ENCODE measurements around the gene C14orf180. TPM values are rescaled to one million over a fixed set of nuclear protein-coding genes. Genes with fewer than 3 reads are reported as not detected.

C14orf180 gene
- total and polyA plus RNA-seq, 2 experiments from 2014 or later = not detected

- no peaks in the 10 kb centered on the region for H3F3A ChIP-seq (ENCODE audit: insufficient read depth)
- peaks cover 5% of the 10 kb centered on the region for H3K27me3 ChIP-seq (replicated peaks; ENCODE audit: insufficient read depth)
- WGBS, 2 experiments (ENCODE audit: low coverage in 1 of 2, low lambda C conversion rate in 2 of 2, missing lambda C conversion rate in 2 of 2) = 20% methylated on average over 18 to 25 of the region's 26 CpGs
- no peaks in the 10 kb centered on the region for H3K4me1 ChIP-seq (ENCODE audit: insufficient read depth)
- DNase-seq = peak; percentile 21
- no peak overlapping the region for H3K9ac ChIP-seq
- TF ChIP-seq EZH2 (IDR thresholded peaks at IDR 0.05; ENCODE audit: insufficient read depth, poor library complexity, severe bottlenecking) = no peak
- no peaks in the 10 kb centered on the region for H3K36me3 ChIP-seq (ENCODE audit: low read depth)
- H3K9me3 ChIP-seq (ENCODE audit: low read depth) = no peaks in the 10 kb centered on the region
- H3K4me2 ChIP-seq (ENCODE audit: unreplicated experiment) = no peak overlapping the region
- no peaks in the 10 kb centered on the region for H3K9me2 ChIP-seq (ENCODE audit: insufficient read depth)
- no peak overlapping the region for H2AFZ ChIP-seq
- H3K4me3 ChIP-seq = no peak overlapping the region
- no peaks in the 10 kb centered on the region for H4K20me1 ChIP-seq (ENCODE audit: insufficient read depth)
- no peaks in the 10 kb centered on the region for H3K79me2 ChIP-seq (ENCODE audit: insufficient read depth)
- in situ Hi-C loops (cut with MboI) = no loop called here
- no peak overlapping the region for H3K27ac ChIP-seq
Observed at GRCh38 chr14:104554608-104555429, 24.7 kb upstream of the C14orf180 start.

GRCh38 chr14:104555430-104556255 lies 23.9 kb upstream of the C14orf180 start:
- in situ Hi-C loops (cut with MboI) = no loop called here

GRCh38 chr14:104556256-104557021 lies 23.1 kb upstream of the C14orf180 start:
- Histone ChIP-seq H3K27me3 (replicated peaks; ENCODE audit: insufficient read depth) (no peaks in the 10 kb centered on the region; the same call in none of the 2 replicates), H3K79me2 (ENCODE audit: insufficient read depth) (no peaks in the 10 kb centered on the region), H3K4me1 (ENCODE audit: insufficient read depth) (no peaks in the 10 kb centered on the region), H3K36me3 (ENCODE audit: low read depth) (no peaks in the 10 kb centered on the region), H3K9me3 (ENCODE audit: low read depth) (no peaks in the 10 kb centered on the region), H3K9me2 (ENCODE audit: insufficient read depth) (no peaks in the 10 kb centered on the region), H3K9ac (no peak overlapping the region), H3K27ac (no peak overlapping the region), H2AFZ (no peak overlapping the region), H3K4me2 (ENCODE audit: unreplicated experiment) (no peak overlapping the region), H3F3A (ENCODE audit: insufficient read depth) (no peaks in the 10 kb centered on the region), H3K4me3 (no peak overlapping the region), H4K20me1 (ENCODE audit: insufficient read depth) (no peaks in the 10 kb centered on the region)
- no peak for TF ChIP-seq EZH2 (IDR thresholded peaks at IDR 0.05; ENCODE audit: insufficient read depth, poor library complexity, severe bottlenecking)
- 16 to 23% methylated on average over 11 to 13 of the region's 13 CpGs for WGBS, 2 experiments (ENCODE audit: low coverage in 1 of 2, low lambda C conversion rate in 2 of 2, missing lambda C conversion rate in 2 of 2)
- no peak for DNase-seq
- in situ Hi-C loops (cut with MboI) = no loop called here

More at GRCh38 chr14:104555430-104556255, 23.9 kb upstream of the C14orf180 start:
- no peaks in the 10 kb centered on the region for H3K36me3 ChIP-seq (ENCODE audit: low read depth)
- H3K27ac ChIP-seq = no peak overlapping the region
- no peak overlapping the region for H2AFZ ChIP-seq
- H3K4me2 ChIP-seq (ENCODE audit: unreplicated experiment) = no peak overlapping the region
- no peaks in the 10 kb centered on the region for H3K79me2 ChIP-seq (ENCODE audit: insufficient read depth)
- no peak overlapping the region for H3K9ac ChIP-seq
- H3K27me3 ChIP-seq (replicated peaks; ENCODE audit: insufficient read depth) = no peaks in the 10 kb centered on the region; the same call in none of the 2 replicates
- H3K4me3 ChIP-seq = no peak overlapping the region
- no peaks in the 10 kb centered on the region for H4K20me1 ChIP-seq (ENCODE audit: insufficient read depth)
- no peak for TF ChIP-seq EZH2 (IDR thresholded peaks at IDR 0.05; ENCODE audit: insufficient read depth, poor library complexity, severe bottlenecking)
- TF ChIP-seq EZH2phosphoT487 (IDR thresholded peaks at IDR 0.05; ENCODE audit: insufficient read depth, low read depth) = no peak
- no peaks in the 10 kb centered on the region for H3K9me3 ChIP-seq (ENCODE audit: low read depth)
- H3K9me2 ChIP-seq (ENCODE audit: insufficient read depth) = no peaks in the 10 kb centered on the region
- no peaks in the 10 kb centered on the region for H3F3A ChIP-seq (ENCODE audit: insufficient read depth)
- no peak for DNase-seq
- 58 to 63% methylated on average over 11 of the region's 11 CpGs for WGBS, 2 experiments (ENCODE audit: low coverage in 1 of 2, low lambda C conversion rate in 2 of 2, missing lambda C conversion rate in 2 of 2)
- no peaks in the 10 kb centered on the region for H3K4me1 ChIP-seq (ENCODE audit: insufficient read depth)

- Histone ChIP-seq H4K20me1 (ENCODE audit: insufficient read depth) (no peaks in the 10 kb centered on the region), H3K27me3 (replicated peaks; ENCODE audit: insufficient read depth) (no peaks in the 10 kb centered on the region; the same call in none of the 2 replicates), H3K9me2 (ENCODE audit: insufficient read depth) (no peaks in the 10 kb centered on the region), H3K4me2 (ENCODE audit: unreplicated experiment) (no peak overlapping the region), H3K9me3 (ENCODE audit: low read depth) (no peaks in the 10 kb centered on the region), H3K36me3 (ENCODE audit: low read depth) (no peaks in the 10 kb centered on the region), H3K79me2 (ENCODE audit: insufficient read depth) (no peaks in the 10 kb centered on the region), H3K4me1 (ENCODE audit: insufficient read depth) (no peaks in the 10 kb centered on the region), H2AFZ (no peak overlapping the region), H3K4me3 (no peak overlapping the region), H3K27ac (no peak overlapping the region), H3K9ac (no peak overlapping the region), H3F3A (ENCODE audit: insufficient read depth) (no peaks in the 10 kb centered on the region)
- WGBS, 2 experiments (ENCODE audit: low coverage in 1 of 2, low lambda C conversion rate in 2 of 2, missing lambda C conversion rate in 2 of 2) = 32 to 57% methylated on average over 5 of the region's 5 CpGs
- DNase-seq = no peak
- in situ Hi-C loops (cut with MboI) = no loop called here
- TF ChIP-seq EZH2phosphoT487 (IDR thresholded peaks at IDR 0.05; ENCODE audit: insufficient read depth, low read depth) = no peak
- TF ChIP-seq EZH2 (IDR thresholded peaks at IDR 0.05; ENCODE audit: insufficient read depth, poor library complexity, severe bottlenecking) = no peak
Observed at GRCh38 chr14:104557086-104557485, 22.5 kb upstream of the C14orf180 start.
